Uterus (tissue), 4 donors: ENCODE results near the gene PAQR5. TPM values are rescaled to one million over a fixed set of nuclear protein-coding genes. Genes with fewer than 3 reads are reported as not detected.

Experiments
- DNase-seq, 2 donors: peaks; one replicate each; pipeline ENCODE4 v3.0.0-alpha.2; 2019 to 2020
- H3K27ac ChIP-seq, 2 donors: fragments of 200-600 bp; sonication (generic); 1 replicate in 1 of 2; 2 replicates in 1 of 2; pipeline ENCODE4 v1.5.1; 2016 to 2018
- H3K27me3 ChIP-seq, 2 donors: fragments of 200-600 bp; sonication (generic); one replicate each; pipeline ENCODE4 v1.5.1; 2018 to 2019; ENCODE audit warnings: control low read depth in 1 of 2
- H3K36me3 ChIP-seq, 2 donors: fragments of 200-600 bp; sonication (generic); one replicate each; pipeline ENCODE4 v1.5.1; 2019; ENCODE audit warnings: control low read depth in 1 of 2
- H3K4me1 ChIP-seq, 2 donors: fragments of 200-600 bp; sonication (generic); one replicate each; pipeline ENCODE4 v1.5.1; 2018 to 2019; ENCODE audit warnings: control low read depth in 1 of 2
- H3K4me3 ChIP-seq, 2 donors: fragments of 200-600 bp; sonication (generic); 1 replicate in 1 of 2; 2 replicates in 1 of 2; pipeline ENCODE4 v1.5.1; 2018 to 2019; ENCODE audit warnings: mild to moderate bottlenecking in 1 of 2
- H3K9me3 ChIP-seq, 2 donors: fragments of 200-600 bp; sonication (generic); one replicate each; pipeline ENCODE4 v1.5.1; 2019; ENCODE audit warnings: control low read depth in 1 of 2
- CTCF ChIP-seq, 4 experiments: fragments of 200-600 bp in 2 of 4; fragments of 450-650 bp in 2 of 4; sonication (generic) in 2 of 4; IDR thresholded peaks; one replicate each; pipeline ENCODE4 v1.5.1; 2016 to 2019; ENCODE audit warnings: antibody characterized with exemption in 4 of 4, mild to moderate bottlenecking in 2 of 4, moderate library complexity in 1 of 4
- POLR2A ChIP-seq, 2 donors: fragments of 450-650 bp; IDR thresholded peaks; one replicate each; pipeline ENCODE4 v1.6.1; 2016; ENCODE audit warnings: antibody characterized with exemption in 2 of 2, mild to moderate bottlenecking in 1 of 2, moderate library complexity in 1 of 2
- intact Hi-C: fragments of 100-400 bp; cut with DNase I; formaldehyde crosslinking; loops from one replicate; pipeline ENCODE4 v1.15.1; 2023; ENCODE audit warnings: low total_unique reads
- total RNA-seq, 4 donors: library from RNA; depleted of rRNA in 3 of 4; stranded (reverse); fragments of >200 nt in 3 of 4; gene quantifications; one replicate each; pipeline versions ENCODE4 v1.1.0 to v1.2.4, GENCODE V29; 2014 to 2023
- donor health status: DM: yes; HTN: yes; CAD: no.

Gene PAQR5
- total RNA-seq, 4 donors from 2014 or later, result 0.28 to 0.61 TPM; not detected in 2

GRCh38 chr15:69424001-69424400 is 125.3 kb downstream of the PAQR5 start:
- DNase-seq, result no peak

GRCh38 chr15:69424748-69425413 is 126.2 kb downstream of the PAQR5 start:
- intact Hi-C loops, result no loop called here
- no peak for DNase-seq
- TF ChIP-seq POLR2A (IDR thresholded peaks at IDR 0.05) (no peak), CTCF (IDR thresholded peaks at IDR 0.05) (no peak)
- H3K27ac ChIP-seq, result no peak overlapping the region
- no peaks in the 10 kb centered on the region for H3K9me3 ChIP-seq
- no peaks in the 10 kb centered on the region for H3K4me1 ChIP-seq
- H3K4me3 ChIP-seq, result no peak overlapping the region
- no peaks in the 10 kb centered on the region for H3K27me3 ChIP-seq
- no peaks in the 10 kb centered on the region for H3K36me3 ChIP-seq

More at GRCh38 chr15:69424001-69424400, 125.3 kb downstream of the PAQR5 start:
- no peaks in the 10 kb centered on the region for H3K36me3 ChIP-seq
- no peak overlapping the region for H3K27ac ChIP-seq
- TF ChIP-seq POLR2A (IDR thresholded peaks at IDR 0.05) (no peak), CTCF (IDR thresholded peaks at IDR 0.05) (no peak)
- intact Hi-C loops, result no loop called here
- H3K4me3 ChIP-seq, result no peak overlapping the region
- no peaks in the 10 kb centered on the region for H3K27me3 ChIP-seq
- H3K9me3 ChIP-seq, result no peaks in the 10 kb centered on the region
- no peaks in the 10 kb centered on the region for H3K4me1 ChIP-seq

GRCh38 chr15:69433831-69434230 is 135.1 kb downstream of the PAQR5 start:
- no peak overlapping the region for H3K4me3 ChIP-seq
- TF ChIP-seq CTCF (IDR thresholded peaks at IDR 0.05) (no peak), POLR2A (IDR thresholded peaks at IDR 0.05) (no peak)

GRCh38 chr15:69434238-69434637 is 135.5 kb downstream of the PAQR5 start:
- Histone ChIP-seq H3K9me3 (no peaks in the 10 kb centered on the region), H3K4me1 (no peaks in the 10 kb centered on the region), H3K27ac (peak overlapping the region; percentile 59 to 62), H3K4me3 (no peak overlapping the region), H3K27me3 (no peaks in the 10 kb centered on the region), H3K36me3 (no peaks in the 10 kb centered on the region)
- intact Hi-C loops, result no loop called here
- DNase-seq, result no peak
- TF ChIP-seq CTCF (IDR thresholded peaks at IDR 0.05) (no peak), POLR2A (IDR thresholded peaks at IDR 0.05) (no peak)

More at GRCh38 chr15:69433831-69434230, 135.1 kb downstream of the PAQR5 start:
- H3K4me1 ChIP-seq, result no peaks in the 10 kb centered on the region
- peak overlapping the region; percentile 59 to 62 for H3K27ac ChIP-seq
- H3K36me3 ChIP-seq, result no peaks in the 10 kb centered on the region
- H3K9me3 ChIP-seq, result no peaks in the 10 kb centered on the region
- H3K27me3 ChIP-seq, result no peaks in the 10 kb centered on the region
- intact Hi-C loops, result no loop called here
- no peak for DNase-seq

- Histone ChIP-seq H3K4me3 (no peak overlapping the region), H3K27ac (peak overlapping the region; percentile 59 to 62), H3K4me1 (no peaks in the 10 kb centered on the region), H3K9me3 (no peaks in the 10 kb centered on the region), H3K27me3 (no peaks in the 10 kb centered on the region), H3K36me3 (no peaks in the 10 kb centered on the region)
- TF ChIP-seq POLR2A (IDR thresholded peaks at IDR 0.05) (no peak), CTCF (IDR thresholded peaks at IDR 0.05) (no peak)
- peak in 1 of 2 donors; percentile 29 for DNase-seq
- intact Hi-C loops, result no loop called here
These were observed 136.0 kb downstream of the PAQR5 start for GRCh38 chr15:69434679-69435078.
